ENCODE measurements around the gene DSCAM. TPM values are rescaled to one million over a fixed set of nuclear protein-coding genes. Genes with fewer than 3 reads are reported as not detected.

DSCAM gene
- total and polyA plus RNA-seq, 10 donors, result 0.02 to 2.7 (median 2.0) TPM

GRCh38 chr21:40334159-40334558 is 512.8 kb downstream of the DSCAM start:
- TF ChIP-seq, protein P1, sequence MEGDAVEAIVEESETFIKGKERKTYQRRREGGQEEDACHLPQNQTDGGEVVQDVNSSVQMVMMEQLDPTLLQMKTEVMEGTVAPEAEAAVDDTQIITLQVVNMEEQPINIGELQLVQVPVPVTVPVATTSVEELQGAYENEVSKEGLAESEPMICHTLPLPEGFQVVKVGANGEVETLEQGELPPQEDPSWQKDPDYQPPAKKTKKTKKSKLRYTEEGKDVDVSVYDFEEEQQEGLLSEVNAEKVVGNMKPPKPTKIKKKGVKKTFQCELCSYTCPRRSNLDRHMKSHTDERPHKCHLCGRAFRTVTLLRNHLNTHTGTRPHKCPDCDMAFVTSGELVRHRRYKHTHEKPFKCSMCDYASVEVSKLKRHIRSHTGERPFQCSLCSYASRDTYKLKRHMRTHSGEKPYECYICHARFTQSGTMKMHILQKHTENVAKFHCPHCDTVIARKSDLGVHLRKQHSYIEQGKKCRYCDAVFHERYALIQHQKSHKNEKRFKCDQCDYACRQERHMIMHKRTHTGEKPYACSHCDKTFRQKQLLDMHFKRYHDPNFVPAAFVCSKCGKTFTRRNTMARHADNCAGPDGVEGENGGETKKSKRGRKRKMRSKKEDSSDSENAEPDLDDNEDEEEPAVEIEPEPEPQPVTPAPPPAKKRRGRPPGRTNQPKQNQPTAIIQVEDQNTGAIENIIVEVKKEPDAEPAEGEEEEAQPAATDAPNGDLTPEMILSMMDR (IDR thresholded peaks at IDR 0.05 in 8 of 11, conservative IDR thresholded peaks at IDR 0.05 in 3 of 11), result no peak
- TF ChIP-seq POLR2AphosphoS5 (IDR thresholded peaks at IDR 0.05) (no peak), POLR2A (IDR thresholded peaks at IDR 0.05) (no peak)
- Histone ChIP-seq H3K4me3 (no peak overlapping the region), H3K4me1 (no peaks in the 10 kb centered on the region), H3K27ac (no peak overlapping the region), H3K27me3 (replicated peaks in 1 of 7) (no peaks in the 10 kb centered on the region), H3K9me3 (peaks cover 0 to 3% (median 0%) of the 10 kb centered on the region in 8 donors), H3K36me3 (no peaks in the 10 kb centered on the region)
- intact Hi-C loops (cut with DNase I; ENCODE audit: low total_unique reads), result no loop called here
- WGBS, 5 donors, result 84 to 93% (median 89%) methylated on average over 6 of the region's 6 CpGs
- DNase-seq, result no peak

DNA sequence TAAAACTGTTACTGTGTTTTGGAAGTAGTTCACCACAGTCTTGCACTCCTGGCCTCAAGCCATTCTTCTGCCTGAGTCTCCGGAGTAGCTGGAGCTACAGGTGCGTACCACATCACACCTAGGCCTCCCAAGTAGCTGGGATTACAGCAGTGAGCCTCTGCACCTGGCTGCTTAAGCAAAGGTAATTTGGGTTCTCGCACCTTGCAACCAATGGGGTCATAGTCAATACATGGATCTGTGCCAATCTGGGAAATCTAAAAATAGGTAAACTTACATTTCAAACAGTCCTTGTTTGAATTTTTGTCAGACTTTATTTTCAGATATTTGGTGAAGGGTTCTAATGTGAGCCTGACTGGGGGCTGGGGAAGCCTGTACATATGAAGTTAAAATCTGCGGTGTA is 513.2 kb downstream of the DSCAM start:
- intact Hi-C loops (cut with DNase I; ENCODE audit: low total_unique reads), result no loop called here
- WGBS, 5 donors, result 90 to 95% (median 91%) methylated on average over 4 of the region's 4 CpGs

DNA sequence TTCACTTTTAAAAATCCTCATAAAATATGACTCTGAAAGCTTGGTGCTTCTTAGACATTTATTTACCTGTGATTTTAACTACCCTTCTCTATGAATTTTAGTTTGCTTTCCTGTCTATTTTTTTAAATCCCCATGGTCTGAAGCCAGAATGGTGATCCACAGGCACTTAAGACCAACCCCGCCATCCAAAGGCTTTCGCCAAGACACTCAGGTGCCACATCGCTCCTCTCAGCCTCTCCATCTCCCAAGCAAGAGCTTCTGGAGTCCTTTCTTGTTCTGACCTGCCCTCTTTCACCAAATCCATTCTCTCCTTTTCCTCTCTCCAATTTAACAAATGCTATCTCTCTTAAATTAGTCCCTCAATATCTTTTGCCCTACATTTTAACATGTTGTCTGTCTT is 515.2 kb downstream of the DSCAM start:
- Histone ChIP-seq H3K36me3 (no peaks in the 10 kb centered on the region), H3K4me1 (no peaks in the 10 kb centered on the region), H3K4me3 (no peak overlapping the region), H3K9me3 (peaks cover 0 to 9% (median 7%) of the 10 kb centered on the region in 8 donors), H3K27me3 (replicated peaks in 1 of 7) (no peaks in the 10 kb centered on the region), H3K27ac (no peak overlapping the region)
- TF ChIP-seq, protein P1 (IDR thresholded peaks at IDR 0.05 in 8 of 11, conservative IDR thresholded peaks at IDR 0.05 in 3 of 11), result no peak
- TF ChIP-seq POLR2A (IDR thresholded peaks at IDR 0.05) (no peak), POLR2AphosphoS5 (IDR thresholded peaks at IDR 0.05) (no peak)
- no peak for DNase-seq
- intact Hi-C loops (cut with DNase I; ENCODE audit: low total_unique reads), result no loop called here
- 85 to 94% (median 89%) methylated on average over 3 of the region's 3 CpGs for WGBS, 5 donors

More for the DNA sequence above, 513.2 kb downstream of the DSCAM start:
- Histone ChIP-seq H3K4me1 (no peaks in the 10 kb centered on the region), H3K9me3 (peaks cover 0 to under 1% (median 0%) of the 10 kb centered on the region in 8 donors), H3K4me3 (no peak overlapping the region), H3K36me3 (no peaks in the 10 kb centered on the region), H3K27ac (no peak overlapping the region), H3K27me3 (replicated peaks in 1 of 7) (no peaks in the 10 kb centered on the region)
- TF ChIP-seq, protein P1 (IDR thresholded peaks at IDR 0.05 in 8 of 11, conservative IDR thresholded peaks at IDR 0.05 in 3 of 11), result no peak
- TF ChIP-seq POLR2A (IDR thresholded peaks at IDR 0.05), result no peak
- no peak for TF ChIP-seq POLR2AphosphoS5 (IDR thresholded peaks at IDR 0.05)
- DNase-seq, result no peak

DNA sequence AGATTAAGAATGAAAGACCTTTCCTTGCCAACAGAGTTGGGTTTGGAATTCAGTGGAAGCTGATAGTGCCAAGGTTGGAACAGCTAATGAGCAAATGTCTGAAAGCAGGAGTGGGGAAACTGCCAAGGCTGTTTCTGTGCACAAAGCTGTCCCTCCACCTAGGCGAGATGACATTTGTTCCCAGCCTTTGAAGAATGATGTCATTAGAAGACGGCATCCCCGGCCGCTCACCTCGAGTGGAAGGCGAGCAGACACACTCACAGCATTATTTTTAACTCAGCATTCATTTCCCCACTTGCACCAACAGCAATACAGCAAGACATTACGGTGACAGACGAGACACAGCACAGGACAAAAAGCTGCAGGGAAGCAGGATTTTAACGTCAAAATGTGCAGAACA is 515.8 kb downstream of the DSCAM start:
- no peaks in the 10 kb centered on the region for H3K4me1 ChIP-seq
- H3K27me3 ChIP-seq (replicated peaks in 1 of 7), result no peaks in the 10 kb centered on the region
- WGBS, 5 donors, result 55 to 73% (median 61%) methylated on average over 9 of the region's 9 CpGs
- no peak overlapping the region for H3K4me3 ChIP-seq
- H3K27ac ChIP-seq, result no peak overlapping the region
- H3K36me3 ChIP-seq, result no peaks in the 10 kb centered on the region
- TF ChIP-seq POLR2A (IDR thresholded peaks at IDR 0.05) (no peak), POLR2AphosphoS5 (IDR thresholded peaks at IDR 0.05) (no peak)
- TF ChIP-seq, protein P1 (IDR thresholded peaks at IDR 0.05 in 8 of 11, conservative IDR thresholded peaks at IDR 0.05 in 3 of 11), result no peak
- peaks cover 0 to 9% (median 7%) of the 10 kb centered on the region in 8 donors for H3K9me3 ChIP-seq
- DNase-seq, result no peak
- intact Hi-C loops (cut with DNase I; ENCODE audit: low total_unique reads), result no loop called here

All from spleen (tissue), 11 donors.